Omental fat pad (tissue), 4 donors: ENCODE results near the gene CCL14. TPM values are rescaled to one million over a fixed set of nuclear protein-coding genes. Genes with fewer than 3 reads are reported as not detected.

ENCODE experiments used
- ATAC-seq: fragments of 150-250 bp; one replicate; pipeline ENCODE4 v1.9.1; 2016; ENCODE audit warnings: mild to moderate bottlenecking, moderate library complexity; ENCODE audit not compliant: low FRiP score
- DNase-seq: peaks from one replicate; pipeline ENCODE4 v3.0.0-alpha.2; 2019; ENCODE audit warnings: low spot score
- CTCF ChIP-seq, 3 donors: fragments of 450-650 bp; IDR thresholded peaks; one replicate each; pipeline ENCODE4 v1.5.1; 2016 to 2017; ENCODE audit warnings: antibody characterized with exemption in 3 of 3, mild to moderate bottlenecking in 3 of 3, moderate library complexity in 2 of 3
- total RNA-seq, 4 donors: library from RNA; depleted of rRNA; stranded (reverse); fragments of >200 nt; gene quantifications; one replicate each; pipeline ENCODE4 v1.1.0, GENCODE V29; 2016

Gene CCL14
- total RNA-seq, 4 donors from 2014 or later: 29.0 to 83.2 (median 68.7) TPM

GRCh38 chr17:35968520-35969054 is 17.9 kb downstream of the CCL14 start:
- no peak for TF ChIP-seq CTCF (IDR thresholded peaks at IDR 0.05)
- ATAC-seq: no peak
- no peak for DNase-seq

- TF ChIP-seq CTCF (IDR thresholded peaks at IDR 0.05): no peak
- no peak for DNase-seq
- no peak for ATAC-seq
Observed at GRCh38 chr17:35965272-35965671, 21.3 kb downstream of the CCL14 start.

- TF ChIP-seq CTCF (IDR thresholded peaks at IDR 0.05): no peak
- DNase-seq: no peak
- no peak for ATAC-seq
Observed at GRCh38 chr17:35963663-35964062, 22.9 kb downstream of the CCL14 start.

GRCh38 chr17:35953720-35954119 is 32.8 kb downstream of the CCL14 start:
- TF ChIP-seq CTCF (IDR thresholded peaks at IDR 0.05): no peak
- DNase-seq (no peak), ATAC-seq (no peak)

GRCh38 chr17:35949401-35949800 is 37.1 kb downstream of the CCL14 start:
- ATAC-seq: no peak
- no peak for DNase-seq
- no peak for TF ChIP-seq CTCF (IDR thresholded peaks at IDR 0.05)

- TF ChIP-seq CTCF (IDR thresholded peaks at IDR 0.05): no peak
- ATAC-seq (no peak), DNase-seq (no peak)
Observed at GRCh38 chr17:35948092-35948491, 38.4 kb downstream of the CCL14 start.

- ATAC-seq (no peak), DNase-seq (no peak)
- no peak for TF ChIP-seq CTCF (IDR thresholded peaks at IDR 0.05)
Observed at GRCh38 chr17:35947156-35947585, 39.4 kb downstream of the CCL14 start.
